HCT116 (cell line): ENCODE results near the gene RSPH9. TPM values are rescaled to one million over a fixed set of nuclear protein-coding genes. Genes with fewer than 3 reads are reported as not detected.

Experiments used
- ATAC-seq: fragments of 200-7000 bp; cut with Tn5 transposase; 2 replicates; pipeline ENCODE4 v1.9.1; 2020; ENCODE audit warnings: mild to moderate bottlenecking, moderate library complexity
- BruUV-seq: library from RNA; stranded (reverse); fragments of 400-500 nt; replicated peaks from 2 replicates; lab custom pipeline; 2021; lab: Mats Ljungman, UMichigan
- CTCF ChIA-PET: fragments of 300-600 bp; sonication (Branson Sonifier 250); formaldehyde crosslinking; loops from one replicate; lab custom pipeline; 2021; ENCODE audit warnings: antibody characterized with exemption; lab: Charles Lee
- POLR2A ChIA-PET: fragments of 300-600, 350-600 bp; sonication (Branson Sonifier 250); formaldehyde crosslinking; loops from one replicate; lab custom pipeline; 2021; ENCODE audit warnings: antibody characterized with exemption; lab: Charles Lee
- RAD21 ChIA-PET, 2 experiments: fragments of 300-600 bp; sonication (Branson Sonifier 250); formaldehyde crosslinking; loops; one replicate each; lab custom pipeline; 2023; ENCODE audit warnings: low total read pairs in 2 of 2; ENCODE audit not compliant: uncharacterized antibody in 2 of 2, unreplicated experiment in 2 of 2, low non-redundant PET in 1 of 2; lab: Charles Lee
- DNase-seq: peaks from one replicate; pipeline ENCODE4 v3.0.0-alpha.2; 2010; ENCODE audit warnings: low read depth, low spot score
- H2AFZ ChIP-seq: fragments of 200-600 bp; shearing (Covaris generic), sonication (generic); 2 replicates; pipeline ENCODE4 v1.6.1; 2017; ENCODE audit warnings: low read depth, mixed run types, mixed read lengths, antibody characterized with exemption, low read length; ENCODE audit not compliant: poor library complexity, severe bottlenecking
- H3K27ac ChIP-seq: 2 replicates; pipeline ENCODE4 v1.5.1; 2012; ENCODE audit warnings: low read depth, low read length
- H3K27me3 ChIP-seq: fragments of 200-600 bp; sonication (generic); 2 replicates; pipeline ENCODE4 v1.6.1; 2016; ENCODE audit warnings: mixed run types, low read length, mixed read lengths; ENCODE audit not compliant: insufficient read depth
- H3K36me3 ChIP-seq, 2 experiments: fragments of 200-500 bp in 1 of 2; fragments of 200-600 bp in 1 of 2; sonication (Bioruptor generic) in 1 of 2; sonication (generic) in 1 of 2; 2 replicates each; pipeline versions ENCODE4 v1.5.1 to v1.6.1; 2014 to 2016; ENCODE audit warnings: low read length in 2 of 2, inconsistent platforms in 1 of 2, mixed read lengths in 1 of 2, mixed run types in 1 of 2; ENCODE audit not compliant: insufficient read depth in 2 of 2, control insufficient read depth in 1 of 2
- H3K4me1 ChIP-seq, 2 experiments: fragments of 200-600 bp in 1 of 2; sonication (generic) in 1 of 2; 2 replicates each; pipeline versions ENCODE4 v1.5.1 to v1.6.1; 2012 to 2017; ENCODE audit warnings: low read length in 2 of 2, inconsistent platforms in 1 of 2, mild to moderate bottlenecking in 1 of 2, mixed read lengths in 1 of 2, mixed run types in 1 of 2, moderate library complexity in 1 of 2; ENCODE audit not compliant: insufficient read depth in 2 of 2, control insufficient read depth in 1 of 2
- H3K4me2 ChIP-seq: fragments of 200-600 bp; sonication (generic); 2 replicates; pipeline ENCODE4 v1.6.1; 2017; ENCODE audit warnings: mixed run types, low read length, mixed read lengths
- H3K4me3 ChIP-seq, 2 experiments: fragments of 200-600 bp in 1 of 2; sonication (generic) in 1 of 2; replicated peaks in 1 of 2; 2 replicates each; pipeline ENCODE4 v1.5.1; 2011 to 2016; ENCODE audit warnings: low read length in 2 of 2, control low read depth in 1 of 2, low read depth in 1 of 2, mild to moderate bottlenecking in 1 of 2, mixed read lengths in 1 of 2, mixed run types in 1 of 2
- H3K79me2 ChIP-seq: fragments of 200-600 bp; sonication (generic); 2 replicates; pipeline ENCODE4 v1.6.1; 2017; ENCODE audit warnings: mild to moderate bottlenecking, mixed run types, low read length, moderate library complexity, mixed read lengths; ENCODE audit not compliant: insufficient read depth
- H3K9ac ChIP-seq: fragments of 200-600 bp; sonication (generic); 2 replicates; pipeline ENCODE4 v1.6.1; 2016; ENCODE audit warnings: low read length, mixed read lengths
- H3K9me2 ChIP-seq: fragments of 200-600 bp; sonication (generic), shearing (Covaris generic); 2 replicates; pipeline ENCODE4 v1.6.1; 2017; ENCODE audit warnings: mixed run types, mild to moderate bottlenecking, moderate library complexity; ENCODE audit not compliant: insufficient read depth
- H3K9me3 ChIP-seq, 2 experiments: fragments of 200-500 bp in 1 of 2; fragments of 200-600 bp in 1 of 2; sonication (Bioruptor generic) in 1 of 2; sonication (generic) in 1 of 2; 2 replicates each; pipeline ENCODE4 v1.6.1; 2014 to 2017; ENCODE audit warnings: low read length in 2 of 2, mixed read lengths in 2 of 2, inconsistent platforms in 1 of 2, low read depth in 1 of 2, mild to moderate bottlenecking in 1 of 2, mixed run types in 1 of 2, moderate library complexity in 1 of 2; ENCODE audit not compliant: control insufficient read depth in 1 of 2, insufficient read depth in 1 of 2
- H4K20me1 ChIP-seq: fragments of 200-600 bp; sonication (generic), shearing (Covaris generic); 2 replicates; pipeline ENCODE4 v1.6.1; 2017; ENCODE audit warnings: mixed run types, mild to moderate bottlenecking, moderate library complexity; ENCODE audit not compliant: insufficient read depth
- CEBPB ChIP-seq: IDR thresholded peaks from 2 replicates; pipeline ENCODE4 v1.6.1; 2012; ENCODE audit warnings: low read depth
- ELF1 ChIP-seq: IDR thresholded peaks from 2 replicates; pipeline ENCODE4 v1.6.1; 2012; ENCODE audit warnings: low read depth, borderline replicate concordance
- EZH2 ChIP-seq: fragments of 200-600 bp; sonication (generic); IDR thresholded peaks from 2 replicates; pipeline ENCODE4 v1.6.1; 2017; ENCODE audit warnings: antibody characterized with exemption, mixed run types
- EZH2phosphoT487 ChIP-seq: fragments of 200-600 bp; IDR thresholded peaks from 2 replicates; pipeline ENCODE4 v1.6.1; 2018; ENCODE audit warnings: antibody characterized with exemption, borderline replicate concordance
- FOSL1 ChIP-seq: IDR thresholded peaks from 2 replicates; pipeline ENCODE4 v1.6.1; 2012; ENCODE audit warnings: low read depth
- JUND ChIP-seq: IDR thresholded peaks from 2 replicates; pipeline ENCODE4 v1.6.1; 2012
- TCF7L2 ChIP-seq: IDR thresholded peaks from 2 replicates; pipeline ENCODE4 v1.7.0; 2011; ENCODE audit warnings: borderline replicate concordance, inconsistent platforms; ENCODE audit not compliant: insufficient read depth, insufficient read length; ENCODE audit errors: extremely low read depth
- YY1 ChIP-seq: IDR thresholded peaks from 2 replicates; pipeline ENCODE4 v1.6.1; 2011; ENCODE audit warnings: low read length, low read depth, moderate library complexity, mild to moderate bottlenecking; ENCODE audit not compliant: insufficient replicate concordance; ENCODE audit errors: extremely low read depth
- ZFX ChIP-seq: fragments of 450-650 bp; IDR thresholded peaks from 2 replicates; pipeline ENCODE4 v1.6.1; 2017
- intact Hi-C: fragments of 100-400 bp; cut with micrococcal nuclease; formaldehyde crosslinking; loops from 2 replicates; pipeline ENCODE4 v1.10.0; 2022
- total RNA-seq: library from RNA; stranded (reverse); gene quantifications from one replicate; pipeline ENCODE4 v1.2.1, GENCODE V29; 2021; ENCODE audit not compliant: unreplicated experiment

The RSPH9 gene
- total RNA-seq, 1 experiment from 2014 or later, result not detected

GRCh38 chr6:43710576-43710975 is 65.7 kb downstream of the RSPH9 start:
- Histone ChIP-seq H2AFZ (no peak overlapping the region), H3K9ac (no peak overlapping the region), H3K4me2 (no peak overlapping the region), H3K27ac (no peak overlapping the region), H3K27me3 (0 out of 2 replicates have a peak, but pooled peaks cover 4% of the 10 kb centered on the region), H3K36me3 (no peaks in the 10 kb centered on the region), H3K4me1 (no peaks in the 10 kb centered on the region), H4K20me1 (no peaks in the 10 kb centered on the region), H3K9me2 (no peaks in the 10 kb centered on the region), H3K9me3 (no peaks in the 10 kb centered on the region), H3K4me3 (no peak overlapping the region), H3K79me2 (no peaks in the 10 kb centered on the region)
- ChIA-PET CTCF (no interaction called here), POLR2A (no interaction called here), RAD21 (no interaction called here)
- DNase-seq (no peak), ATAC-seq (no peak)
- intact Hi-C loops, result no loop called here
- BruUV-seq, result no TSS peak
- no peak for TF ChIP-seq JUND
- TF ChIP-seq FOSL1, result no peak
- no peak for TF ChIP-seq ZFX
- no peak for TF ChIP-seq EZH2
- TF ChIP-seq YY1, result no peak
- TF ChIP-seq EZH2phosphoT487, result no peak

DNA sequence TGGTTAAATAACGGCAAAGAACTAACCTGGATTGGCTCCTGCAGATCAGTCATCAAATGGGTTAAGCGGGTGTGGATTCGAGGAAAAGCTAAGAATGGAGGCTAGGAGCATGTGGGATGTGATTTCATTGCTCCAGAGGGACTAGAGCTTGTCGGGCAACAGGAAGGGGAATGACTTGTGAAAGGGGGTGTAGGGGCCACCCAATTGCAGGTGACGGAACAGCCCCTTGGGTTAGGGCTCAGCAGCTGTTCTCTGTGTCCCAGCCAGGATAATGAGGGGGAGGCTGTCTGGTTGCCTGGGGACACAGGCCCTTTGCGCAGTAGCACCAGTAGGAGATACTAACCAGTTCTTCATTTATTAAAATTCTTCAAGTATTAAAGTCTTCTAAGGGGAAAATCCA is 67.7 kb downstream of the RSPH9 start:
- Histone ChIP-seq H4K20me1 (no peaks in the 10 kb centered on the region), H3K27me3 (0 out of 2 replicates have a peak, but pooled peaks cover 4% of the 10 kb centered on the region), H3K4me1 (no peaks in the 10 kb centered on the region), H2AFZ (no peak overlapping the region), H3K9ac (no peak overlapping the region), H3K9me2 (no peaks in the 10 kb centered on the region), H3K36me3 (no peaks in the 10 kb centered on the region), H3K79me2 (no peaks in the 10 kb centered on the region), H3K27ac (no peak overlapping the region), H3K9me3 (no peaks in the 10 kb centered on the region), H3K4me2 (no peak overlapping the region), H3K4me3 (no peak overlapping the region)
- RAD21 ChIA-PET, result no interaction called here
- BruUV-seq, result no TSS peak
- CTCF ChIA-PET, result no interaction called here
- POLR2A ChIA-PET, result no interaction called here
- TF ChIP-seq ZFX (no peak), CEBPB (no peak), TCF7L2 (no peak), ELF1 (no peak)
- intact Hi-C loops, result no loop called here
- no peak for DNase-seq
- ATAC-seq, result no peak
